Adipose tissue (tissue), 3 donors: ENCODE data around the gene NABP1. TPM values are rescaled to one million over a fixed set of nuclear protein-coding genes. Genes with fewer than 3 reads are reported as not detected.
"Not testable (repeated sequence)": the region's sequence is repeated elsewhere in the genome, so short reads cannot be mapped to it uniquely, and the experiment has no call there.

Source experiments
- H3K27ac ChIP-seq: one replicate; pipeline ENCODE4 v1.5.1; 2013; ENCODE audit warnings: low read depth, low read length
- WGBS, 3 donors: extraction: QIAGEN DNeasy Blood & Tissue Kit; methylation state at CpG; one replicate each; pipeline ENCODE4 v1.1.7; 2013; 5-methylcytosine and 5-hydroxymethylcytosine counted together
- polyA plus RNA-seq, 3 donors: library from polyadenylated mRNA; stranded (reverse); fragments of 200-250 nt; gene quantifications; one replicate each; pipeline ENCODE4 v1.2.3, GENCODE V29; 2013
- donor health status: healthy with polysubstance abuse.
- donor health status: Bipolar disorder and iron deficiency.
- donor health status: healthy.

The NABP1 gene, protein sequence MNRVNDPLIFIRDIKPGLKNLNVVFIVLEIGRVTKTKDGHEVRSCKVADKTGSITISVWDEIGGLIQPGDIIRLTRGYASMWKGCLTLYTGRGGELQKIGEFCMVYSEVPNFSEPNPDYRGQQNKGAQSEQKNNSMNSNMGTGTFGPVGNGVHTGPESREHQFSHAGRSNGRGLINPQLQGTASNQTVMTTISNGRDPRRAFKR
- 10 to 100 TPM in 2 of 3 donors, 1 to 10 TPM in 1; 5.0 to 55.8 (median 29.0) TPM for polyA plus RNA-seq

DNA sequence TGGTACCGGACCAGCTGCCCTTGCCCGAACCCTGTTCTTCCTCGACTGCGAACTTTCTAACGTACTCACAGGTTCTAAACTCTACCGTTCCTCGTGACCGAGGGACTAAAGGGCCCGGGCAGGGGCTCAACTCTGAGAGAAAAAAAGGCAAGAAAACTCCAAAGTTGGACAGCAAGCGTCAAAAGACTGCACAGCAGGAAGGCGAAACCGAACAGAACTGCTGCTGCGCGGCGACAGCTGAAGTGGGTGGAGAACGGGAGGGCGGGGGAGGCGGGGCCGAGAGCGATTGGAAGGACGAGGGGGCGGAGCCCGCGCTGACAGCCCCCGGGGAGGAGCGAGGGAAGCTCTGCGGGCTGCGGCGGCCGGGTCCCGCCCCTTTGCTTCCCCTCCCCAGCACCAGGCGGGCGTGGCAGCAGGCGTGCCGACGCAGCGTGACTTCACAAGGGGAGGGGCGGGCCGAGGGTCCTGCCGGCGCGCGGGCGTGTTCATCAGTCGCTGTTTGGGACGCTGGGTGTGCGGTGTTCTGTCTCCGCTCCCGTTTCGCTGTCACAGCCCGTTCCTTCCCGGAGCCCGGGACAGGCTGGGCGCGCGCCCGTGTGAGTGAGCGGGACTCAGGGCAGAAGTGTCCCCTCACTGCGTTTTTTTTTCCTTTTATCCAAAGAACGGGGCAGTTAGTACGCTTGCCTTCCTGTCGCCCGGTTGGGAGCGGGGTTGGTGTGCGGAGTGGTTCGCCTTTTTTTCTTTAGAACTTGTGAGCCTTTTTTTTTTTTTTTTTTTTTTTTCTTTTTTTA, at the start of gene NABP1:
TSS of gene NABP1 (plus strand) at position 491 of the 791 bp plus-strand sequence. CDS start 479 bp downstream, outside the sequence.
- H3K27ac ChIP-seq: peak within 1 kb of the TSS; percentile 68
- WGBS, 3 donors: 0% methylated on average over 51 to 64 of the region's 66 CpGs

DNA sequence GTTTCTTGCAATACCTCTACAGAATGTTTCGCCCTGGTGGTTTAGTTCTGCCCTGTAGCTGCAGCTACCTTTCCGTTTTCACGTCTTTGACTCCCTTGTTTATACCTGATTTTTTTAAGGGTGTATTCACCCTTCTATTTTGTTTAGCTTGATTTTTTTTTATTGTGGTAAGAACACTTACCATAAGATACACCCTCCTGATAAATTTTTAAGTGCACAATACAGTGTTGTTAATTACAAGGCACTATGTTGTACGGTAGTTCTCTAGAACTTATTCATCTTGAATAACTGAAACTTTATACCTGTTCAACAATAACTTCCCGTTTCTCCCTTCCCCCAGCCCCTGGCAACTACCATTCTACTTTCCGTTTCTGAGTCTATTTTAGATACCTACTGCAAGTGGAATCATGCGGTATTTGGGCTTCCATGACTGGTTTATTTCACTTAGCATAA, 48.9 kb upstream of the NABP1 start:
- H3K27ac ChIP-seq: no peak overlapping the region
- WGBS, 3 donors: 74 to 82% (median 78%) methylated on average over 7 of the region's 7 CpGs

DNA sequence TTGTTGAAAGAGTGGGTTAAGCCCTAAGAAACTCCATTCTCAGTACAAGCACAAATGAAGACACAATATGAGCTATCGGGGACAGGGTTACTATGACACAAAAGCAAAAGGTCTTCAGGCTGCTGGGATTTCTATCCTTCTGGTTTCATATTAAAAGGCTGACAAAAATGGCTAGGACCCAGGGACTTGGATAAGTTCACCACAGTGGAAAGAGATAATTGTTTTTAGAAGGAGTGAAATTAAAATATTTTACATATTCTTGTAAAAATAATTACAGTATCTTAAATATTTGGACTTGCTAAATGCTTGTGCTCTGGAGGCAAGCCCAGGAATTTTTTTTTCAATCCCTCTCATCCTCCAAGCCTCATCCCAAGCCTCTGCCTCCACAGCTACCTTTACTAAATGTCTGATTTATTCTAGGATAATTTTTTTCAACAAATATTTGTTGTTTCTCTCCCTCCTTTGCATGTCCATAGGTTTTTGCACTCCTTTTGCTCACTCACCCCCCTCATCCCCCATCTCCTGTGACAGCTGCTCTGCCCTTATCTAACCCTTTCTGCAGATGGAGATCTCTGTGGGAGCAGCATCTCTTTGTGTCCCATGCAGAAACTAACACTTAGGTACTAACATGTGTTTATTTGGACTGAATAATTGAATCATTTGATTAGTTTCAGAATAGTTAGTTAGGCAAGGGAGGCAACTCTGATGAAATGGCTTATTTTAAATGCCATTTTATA, 47.8 kb upstream of the NABP1 start:
- 47 to 74% (median 66%) methylated on average over 1 of the region's 1 CpG for WGBS, 3 donors
- no peak overlapping the region for H3K27ac ChIP-seq

DNA sequence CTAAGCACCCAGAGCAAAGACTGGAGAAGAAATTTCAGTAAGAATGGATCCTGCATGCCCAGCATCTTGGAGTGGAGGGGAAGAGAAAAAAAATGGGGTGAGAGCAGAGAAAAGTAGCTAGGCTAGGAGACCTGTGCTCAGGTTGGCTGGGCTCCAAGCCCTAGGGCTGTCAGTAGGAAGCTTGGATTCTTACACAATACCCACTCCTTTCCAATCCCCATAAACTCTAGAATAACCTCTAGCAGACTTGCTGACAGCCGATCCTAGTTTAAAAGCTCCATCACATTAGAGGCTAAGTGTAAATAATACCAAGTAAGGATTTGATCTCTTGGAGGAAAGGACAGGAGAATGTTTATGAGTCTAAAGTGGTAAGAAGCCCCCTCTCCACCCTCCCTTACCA, 46.2 kb upstream of the NABP1 start:
- no peak overlapping the region for H3K27ac ChIP-seq
- 33 to 71% (median 50%) methylated on average over 1 of the region's 1 CpG for WGBS, 3 donors

DNA sequence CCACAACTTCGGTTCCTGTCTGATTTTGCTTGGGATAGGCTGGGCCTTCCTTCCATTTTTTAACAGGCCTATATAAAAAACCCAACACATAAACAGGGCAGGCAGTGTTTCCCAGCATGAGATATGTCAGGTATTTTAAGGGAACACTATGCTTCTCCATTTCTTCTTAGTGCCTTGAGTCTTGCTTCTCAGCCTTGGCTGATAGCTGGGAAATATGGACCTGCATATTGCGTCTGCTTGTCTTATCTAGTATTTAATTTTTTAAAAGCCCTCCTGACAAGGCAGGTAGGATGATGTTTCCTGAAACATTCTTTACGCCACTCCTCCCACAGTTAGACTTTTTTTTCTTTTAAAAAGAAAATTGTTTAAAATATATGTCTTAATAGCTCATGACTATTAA, 45.5 kb upstream of the NABP1 start:
- WGBS, 3 donors: 86 to 98% (median 92%) methylated on average over 3 of the region's 3 CpGs
- no peak overlapping the region for H3K27ac ChIP-seq

DNA sequence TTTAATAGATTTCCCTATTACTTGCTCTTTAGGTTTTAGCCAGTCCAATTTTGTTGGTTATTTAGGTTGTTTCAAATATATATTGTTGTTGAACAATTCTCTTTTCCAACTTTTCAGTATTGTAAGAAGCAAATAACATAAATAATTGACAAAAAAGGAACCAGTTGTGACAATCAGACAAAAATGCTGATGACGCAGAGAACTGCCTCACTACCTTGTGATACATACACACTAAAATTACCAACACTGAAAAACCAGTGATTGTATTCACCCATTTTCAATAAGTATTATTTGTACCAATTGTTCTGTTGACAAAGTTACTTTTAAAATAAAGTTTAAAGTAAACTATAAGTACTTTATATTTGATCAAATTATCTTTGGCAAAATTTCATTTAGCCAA, 43.1 kb upstream of the NABP1 start:
- no peak overlapping the region for H3K27ac ChIP-seq
- 92 to 100% (median 95%) methylated on average over 1 of the region's 1 CpG for WGBS, 3 donors

DNA sequence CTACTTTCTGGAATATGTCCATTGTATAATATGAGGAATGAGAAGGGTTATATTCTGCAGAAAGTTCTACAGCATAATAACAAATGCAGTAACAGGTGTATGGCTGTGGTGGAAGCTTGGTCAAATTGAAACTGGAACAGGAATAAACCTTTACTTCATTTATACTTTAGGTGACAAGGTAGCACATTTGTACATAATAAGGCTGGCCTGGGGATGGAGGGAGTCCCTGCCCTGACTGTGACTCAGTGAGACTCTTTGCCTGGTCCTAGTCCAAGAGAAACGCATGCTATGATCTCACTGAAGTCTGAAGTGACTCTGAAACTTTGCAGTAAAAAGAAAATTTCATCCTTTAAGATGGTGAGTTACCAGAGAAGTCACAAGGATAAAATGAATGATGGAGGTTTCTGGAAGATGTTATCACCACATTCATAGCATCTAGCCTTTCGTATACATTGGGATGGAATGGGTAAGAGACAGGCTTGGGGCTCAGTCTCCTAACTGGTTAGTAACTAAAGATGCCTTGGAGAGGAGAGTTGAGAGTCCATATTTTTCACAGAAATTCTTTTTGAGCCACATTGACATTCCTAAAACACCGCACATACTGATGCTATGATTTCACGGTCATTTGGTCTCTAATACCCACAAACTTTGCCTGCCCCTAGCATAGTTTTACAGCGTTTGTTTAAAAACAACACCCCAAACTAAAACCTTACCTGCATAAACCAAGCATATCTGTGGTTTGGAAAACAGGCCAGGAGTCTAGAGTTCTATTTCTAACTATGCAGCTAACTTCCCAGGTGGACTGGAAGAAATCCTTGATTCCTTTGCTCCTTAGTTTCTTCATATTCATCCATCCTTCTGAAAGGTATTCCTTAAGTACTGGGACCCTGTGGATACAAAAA, 42.4 kb upstream of the NABP1 start:
- no peak overlapping the region for H3K27ac ChIP-seq
- WGBS, 3 donors: 84 to 88% (median 88%) methylated on average over 5 of the region's 5 CpGs

DNA sequence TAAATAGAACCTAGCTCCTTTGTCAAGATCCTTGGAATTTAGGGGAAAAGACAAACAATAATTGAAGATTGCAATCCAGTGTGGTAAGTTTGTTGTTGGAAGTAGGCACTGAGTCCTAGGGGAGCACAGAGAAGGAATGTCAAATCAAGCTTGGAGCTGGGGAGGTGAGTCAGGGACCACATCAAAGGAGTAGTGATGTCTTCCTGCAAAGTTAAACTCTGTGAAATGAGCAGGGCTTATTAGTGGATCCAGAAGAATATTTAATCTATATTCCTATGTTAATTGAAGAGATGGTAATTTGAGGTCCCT, 41.7 kb upstream of the NABP1 start:
- H3K27ac ChIP-seq: no peak overlapping the region

DNA sequence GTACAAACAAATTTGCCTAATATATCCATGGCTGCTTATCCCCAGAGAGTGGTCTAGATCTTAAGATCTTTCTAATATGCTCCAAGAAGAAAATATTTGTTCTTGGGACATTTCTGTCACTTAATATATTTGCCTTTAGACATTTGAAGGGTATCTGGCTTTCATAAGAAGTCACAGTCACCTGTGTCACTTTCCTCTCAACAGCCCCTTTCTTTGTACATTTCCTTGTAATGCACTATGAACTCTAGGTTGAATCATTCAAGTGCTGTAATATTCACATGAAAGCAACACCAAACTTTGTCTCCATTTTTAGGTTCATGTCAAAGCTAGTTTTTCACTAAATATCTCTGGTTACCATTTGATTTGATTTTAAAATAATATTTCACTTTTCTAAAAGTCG, 41.4 kb upstream of the NABP1 start:
- no peak overlapping the region for H3K27ac ChIP-seq
- 94 to 100% (median 97%) methylated on average over 1 of the region's 1 CpG for WGBS, 3 donors

DNA sequence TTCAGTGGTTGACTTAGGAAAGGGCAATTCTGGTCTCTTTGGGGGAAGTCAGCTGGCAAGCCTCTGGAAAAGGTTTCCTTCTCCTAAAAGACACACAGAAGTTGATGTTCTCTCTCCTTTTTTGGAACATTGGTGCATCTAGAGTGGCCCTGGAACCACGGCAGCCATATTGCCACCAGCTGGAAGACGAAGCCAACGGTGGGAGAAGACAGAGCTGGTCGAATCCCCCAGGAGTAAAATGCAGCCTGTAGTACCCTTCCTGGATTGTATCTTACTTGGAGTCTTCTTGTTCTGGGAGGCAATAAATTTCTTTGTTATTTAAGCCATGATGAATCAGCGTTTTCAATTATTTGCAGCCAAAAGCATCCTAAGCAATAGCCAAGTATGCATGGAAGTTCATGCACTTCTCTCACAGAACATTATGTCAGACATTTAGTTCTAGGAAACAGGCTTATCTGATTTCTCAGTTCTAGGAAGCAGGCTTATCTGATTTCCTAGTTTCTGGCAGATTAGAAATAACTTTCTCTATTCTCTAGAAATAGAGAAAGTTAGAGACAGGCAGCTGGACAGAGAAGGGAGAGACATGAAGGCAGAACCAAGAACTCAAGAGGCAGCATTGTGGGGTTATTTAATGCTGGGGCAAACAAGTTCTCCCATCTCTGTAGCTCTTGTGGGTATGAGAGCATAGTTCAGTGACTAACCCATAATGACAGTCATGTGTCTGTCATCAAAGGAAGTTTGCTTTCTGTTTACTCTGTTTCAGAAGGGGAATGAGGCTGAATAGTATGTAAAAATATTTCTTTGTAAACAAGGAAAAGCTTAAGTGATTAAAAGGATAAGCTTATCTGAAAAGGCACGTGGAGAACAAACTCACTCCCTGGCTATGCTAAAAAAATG, 40.5 kb upstream of the NABP1 start:
- no peak overlapping the region for H3K27ac ChIP-seq
- 62 to 76% (median 74%) methylated on average over 6 of the region's 6 CpGs for WGBS, 3 donors

DNA sequence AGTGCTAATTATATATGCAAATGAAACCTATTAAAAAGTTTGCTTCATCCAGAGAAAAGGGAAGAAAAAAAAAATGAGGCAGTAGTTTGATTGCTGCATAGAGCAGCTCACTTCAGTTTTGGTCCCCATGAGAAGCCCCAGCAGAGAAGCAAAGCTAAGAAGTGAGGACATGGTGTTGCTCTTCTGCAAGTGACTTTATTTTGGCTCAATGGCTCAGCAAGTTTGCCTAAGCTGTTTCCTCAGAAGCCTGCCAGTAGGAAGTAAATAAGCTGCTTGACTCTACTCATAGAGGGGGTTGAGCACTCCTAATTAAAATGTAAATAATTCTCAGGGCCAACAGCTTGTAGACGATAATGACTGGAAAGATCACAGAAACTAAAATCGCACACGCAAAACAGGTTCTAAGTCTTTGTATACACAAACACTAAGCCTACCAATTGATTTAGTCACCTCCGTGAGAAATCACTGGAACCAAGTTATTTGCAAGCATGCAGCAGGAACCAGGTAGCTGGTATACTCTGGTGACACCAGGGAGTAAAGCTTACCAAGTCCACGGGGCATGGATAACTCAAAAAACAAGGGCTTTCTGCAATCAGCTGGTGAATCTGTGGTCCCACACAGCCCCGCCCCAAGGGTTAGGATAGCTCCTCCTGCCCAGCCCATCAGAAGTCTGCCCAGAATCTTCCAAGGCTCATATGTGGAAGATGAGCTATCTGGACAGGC, 39.7 kb upstream of the NABP1 start:
- H3K27ac ChIP-seq: no peak overlapping the region
- WGBS, 3 donors: 35 to 79% (median 68%) methylated on average over 6 of the region's 6 CpGs

DNA sequence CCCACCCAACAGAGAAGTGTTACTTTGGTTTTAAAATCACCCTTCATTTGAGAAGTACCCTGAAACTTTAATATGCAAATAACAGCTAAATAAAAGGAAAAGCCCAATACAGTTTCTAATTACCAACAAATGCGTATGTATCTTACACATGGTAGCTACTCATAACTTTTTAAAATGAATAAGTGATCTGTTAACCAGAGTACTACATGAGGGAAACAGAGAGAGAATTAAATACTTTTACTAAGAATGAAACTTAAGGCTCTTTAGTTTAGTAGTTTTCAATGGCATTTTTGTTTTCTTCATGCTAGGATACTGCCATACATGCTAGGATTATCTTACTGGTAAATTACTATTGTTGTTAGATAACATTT, 39.1 kb upstream of the NABP1 start:
- 91 to 94% (median 93%) methylated on average over 1 of the region's 1 CpG for WGBS, 3 donors
- H3K27ac ChIP-seq: no peak overlapping the region

DNA sequence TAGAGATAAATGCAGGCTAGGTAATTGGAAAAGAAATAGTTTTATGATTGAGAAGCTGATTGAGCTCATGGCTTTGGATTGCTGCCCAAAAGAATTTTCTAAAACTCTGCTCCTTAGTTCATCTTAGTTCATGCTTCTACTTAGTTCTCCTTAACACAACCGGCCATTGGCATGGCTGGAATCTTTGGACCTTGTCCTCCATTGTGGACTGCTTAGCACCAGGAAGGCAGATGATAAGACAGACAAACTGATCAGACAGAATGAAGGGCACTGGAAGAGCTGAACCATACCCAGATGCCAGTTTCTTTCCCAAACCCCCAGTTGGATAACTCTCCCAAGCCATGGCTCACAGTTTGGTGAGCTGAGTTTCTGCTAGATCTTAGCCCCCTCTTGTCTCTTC, 36.3 kb upstream of the NABP1 start:
- 80 to 84% (median 81%) methylated on average over 1 of the region's 1 CpG for WGBS, 3 donors
- H3K27ac ChIP-seq: no peak overlapping the region

DNA sequence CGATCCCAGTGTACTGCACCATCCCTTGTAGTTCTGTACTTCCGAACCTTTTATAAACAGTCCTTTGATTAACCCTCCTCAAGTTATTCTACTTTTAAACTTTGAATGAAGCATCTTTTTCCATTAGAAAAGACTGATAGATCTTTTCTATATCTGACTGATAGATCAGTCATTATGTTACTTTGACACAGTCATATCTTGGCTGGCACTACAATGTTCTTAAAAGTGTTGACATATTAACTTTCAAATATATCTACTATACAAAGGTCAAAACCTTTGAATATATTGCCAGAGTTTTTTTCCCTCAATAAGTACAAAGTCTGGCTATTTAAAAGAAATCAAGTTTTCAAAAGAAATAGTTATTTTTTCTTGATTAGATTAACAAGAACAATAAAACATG, 35.4 kb upstream of the NABP1 start:
- H3K27ac ChIP-seq: no peak overlapping the region
- WGBS, 3 donors: 74 to 89% (median 80%) methylated on average over 2 of the region's 2 CpGs

DNA sequence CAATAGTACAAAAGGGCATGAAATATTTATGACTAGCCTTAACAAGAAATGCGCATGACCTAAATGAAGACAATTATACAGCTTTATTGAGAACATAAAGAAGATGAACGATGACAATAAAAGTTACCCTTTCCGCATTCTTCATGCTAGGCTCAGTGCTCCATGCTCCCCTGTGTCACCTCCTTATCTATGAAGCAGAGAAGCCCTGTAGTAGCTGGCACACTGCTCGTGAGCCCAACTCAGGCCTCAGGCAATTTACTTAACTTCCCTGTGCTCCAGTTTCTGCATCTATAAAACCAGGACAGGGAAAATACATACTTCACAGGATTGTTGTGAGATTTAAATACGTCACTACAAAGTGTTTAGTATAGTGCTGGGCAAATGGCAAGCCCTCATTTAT, 34.5 kb upstream of the NABP1 start:
- WGBS, 3 donors: 83 to 94% (median 91%) methylated on average over 5 of the region's 5 CpGs

DNA sequence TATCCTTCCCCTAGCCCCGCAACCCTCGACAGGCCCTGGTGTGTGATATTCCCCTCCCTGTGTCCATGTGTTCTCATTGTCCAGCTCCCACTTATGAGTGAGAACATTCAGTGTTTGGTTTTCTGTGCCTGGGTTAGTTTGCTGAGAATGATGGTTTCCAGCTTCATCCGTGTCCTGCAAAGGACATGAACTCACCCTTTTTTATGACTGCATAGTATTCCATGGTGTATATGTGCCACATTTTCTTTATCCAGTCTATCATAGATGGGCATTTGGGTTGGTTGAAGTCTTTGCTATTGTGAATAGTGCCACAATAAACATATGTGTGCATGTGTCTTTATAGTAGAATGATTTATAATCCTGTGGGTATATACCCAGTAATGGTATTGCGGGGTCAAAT, 33.3 kb upstream of the NABP1 start:
- not testable (repeated sequence) for H3K27ac ChIP-seq
- 68 to 73% (median 71%) methylated on average over 4 of the region's 4 CpGs for WGBS, 3 donors

More for the DNA sequence above, 34.5 kb upstream of the NABP1 start:
- H3K27ac ChIP-seq: no peak overlapping the region

DNA sequence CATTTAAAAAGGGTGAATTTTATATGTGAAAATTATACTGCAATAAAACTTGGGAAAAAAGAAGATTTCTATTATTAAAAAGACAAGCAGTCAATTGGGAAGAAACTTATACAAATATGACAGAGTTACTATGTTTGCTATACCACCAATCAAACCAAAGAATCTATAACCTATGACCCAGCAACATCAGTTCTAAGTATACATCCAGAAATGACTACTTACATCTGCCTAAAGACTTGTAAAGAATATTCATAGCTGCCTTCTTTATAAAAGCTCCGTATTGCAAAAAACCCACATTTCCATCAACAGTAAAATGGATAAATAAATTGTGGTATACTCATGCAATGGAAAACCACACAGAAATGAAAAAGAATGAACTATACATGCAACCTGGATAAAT, 32.9 kb upstream of the NABP1 start:
- WGBS, 3 donors: 93 to 96% (median 94%) methylated on average over 1 of the region's 1 CpG
- H3K27ac ChIP-seq: no peak overlapping the region
